GM21360 (cell line): ENCODE results near the gene ARID5B.

Source experiments
- ATAC-seq: cut with Tn5 transposase; IDR thresholded peaks from one replicate; pipeline ENCODE4 v1.9.1; 2021; ENCODE audit warnings: mild to moderate bottlenecking, moderate library complexity; ENCODE audit not compliant: unreplicated experiment

Gene ARID5B

GRCh38 chr10:62115842-62116241 lies 214.3 kb downstream of the ARID5B start:
- no peak for ATAC-seq

DNA sequence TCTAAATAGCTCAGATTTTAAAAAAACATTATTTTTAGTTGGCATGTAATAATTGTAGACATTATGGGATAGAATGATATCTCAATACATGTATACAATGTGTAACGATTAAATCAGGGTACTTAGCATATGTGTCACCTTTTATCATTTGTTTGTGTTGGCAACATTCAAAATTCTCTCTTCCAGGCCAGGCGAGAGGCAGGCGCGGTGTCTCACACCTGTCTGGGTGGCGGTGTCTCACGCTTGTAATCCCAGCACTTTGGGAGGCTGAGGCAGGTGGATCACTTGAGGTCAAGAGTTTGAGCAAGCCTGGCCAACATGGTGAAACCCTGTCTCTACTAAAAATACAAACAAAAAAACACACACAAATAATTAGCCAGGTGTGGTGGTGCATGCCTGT lies 215.4 kb downstream of the ARID5B start:
- no peak for ATAC-seq

DNA sequence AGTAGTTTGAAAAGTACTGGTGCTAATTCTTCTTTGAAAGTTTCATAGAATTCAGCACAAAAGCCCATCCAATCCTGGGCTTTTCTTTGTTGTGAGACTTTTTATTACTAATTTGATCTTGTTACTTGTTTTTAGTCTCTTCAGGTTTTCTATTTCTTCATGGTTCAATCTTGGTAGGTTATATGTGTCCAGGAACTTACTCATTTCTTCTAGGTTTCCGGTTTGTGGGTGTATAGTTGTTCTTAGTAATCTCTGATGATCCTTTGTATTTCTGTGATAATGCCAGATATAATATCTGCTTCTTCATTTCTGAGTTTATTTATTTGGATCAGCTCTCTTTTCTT lies 219.7 kb downstream of the ARID5B start:
- no peak for ATAC-seq

DNA sequence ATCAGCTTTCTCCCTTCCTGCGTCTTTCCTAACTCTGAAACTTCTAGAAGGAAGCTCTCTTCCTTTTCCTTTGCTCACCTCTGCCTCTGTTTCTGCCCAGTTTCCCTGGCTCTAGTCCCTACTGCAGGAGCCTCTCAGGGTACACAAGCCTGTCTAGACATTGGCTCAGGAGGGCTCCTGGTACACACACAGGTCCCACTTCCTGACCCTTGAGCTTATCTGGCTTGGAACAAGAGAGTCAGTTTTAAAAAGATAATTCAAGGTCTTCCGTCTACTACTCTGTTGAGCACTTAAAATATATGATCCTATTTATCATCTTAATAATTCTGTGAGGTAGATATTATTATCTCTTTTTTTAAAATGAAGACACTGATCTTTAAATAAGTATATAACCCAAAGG lies 226.5 kb downstream of the ARID5B start:
- no peak for ATAC-seq

DNA sequence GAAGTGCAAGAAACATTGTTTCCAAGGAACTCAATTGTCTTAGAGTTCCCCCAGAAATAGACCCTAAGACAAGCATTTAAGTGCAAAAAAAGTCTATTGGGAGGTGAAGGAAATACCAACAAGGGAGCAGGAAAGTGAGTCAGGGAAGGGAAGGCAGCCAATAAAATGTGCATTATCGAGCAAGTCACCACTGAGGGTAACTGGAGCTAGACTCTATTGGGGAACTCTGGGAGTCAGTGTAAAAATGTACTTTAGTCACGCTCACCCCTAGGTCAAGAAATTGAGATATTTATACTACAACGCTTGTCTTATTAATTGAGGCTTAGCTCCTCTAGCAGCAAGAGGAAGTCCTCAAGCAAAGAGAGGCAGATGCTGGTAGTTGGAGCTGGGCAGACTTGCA lies 229.4 kb downstream of the ARID5B start:
- ATAC-seq, result no peak

DNA sequence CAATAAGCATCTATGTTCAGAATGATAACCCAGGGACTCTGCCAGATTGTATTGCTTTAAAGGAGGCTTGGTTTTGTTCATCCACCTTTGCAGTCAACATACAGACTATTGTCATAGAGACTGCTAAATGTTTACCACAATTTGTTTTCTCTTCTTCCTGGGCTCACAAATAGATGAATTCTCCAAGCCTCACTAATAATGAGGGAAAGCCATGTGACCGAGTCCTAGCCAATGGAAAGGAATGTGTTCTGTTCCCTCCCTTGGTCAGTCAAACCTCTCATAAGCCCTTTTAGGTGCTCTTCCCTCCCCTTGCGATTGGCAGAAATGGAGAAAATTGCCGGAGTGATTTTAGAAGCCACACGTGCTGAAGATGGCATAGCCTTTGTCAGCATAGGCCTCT lies 230.2 kb downstream of the ARID5B start:
- ATAC-seq, result no peak

DNA sequence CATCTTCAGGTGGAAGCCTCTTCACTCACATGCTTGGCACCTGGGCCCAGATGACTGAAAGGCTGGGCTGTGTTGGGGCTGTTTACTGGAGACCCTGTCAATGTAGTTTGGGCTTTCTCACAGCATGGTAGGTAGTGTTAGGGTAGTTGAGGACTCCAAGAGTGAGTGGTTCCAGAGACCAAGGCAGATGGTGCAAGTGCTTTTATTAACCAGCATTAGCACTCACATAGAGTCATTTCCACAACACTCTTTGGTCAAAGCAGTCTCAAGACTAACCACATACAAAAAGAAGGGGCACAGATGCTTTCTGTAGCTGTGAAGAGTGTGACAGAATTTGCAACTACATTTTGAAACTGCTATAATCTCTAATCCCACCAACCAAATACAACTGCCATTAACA lies 232.1 kb downstream of the ARID5B start:
- peak; percentile 83 for ATAC-seq

DNA sequence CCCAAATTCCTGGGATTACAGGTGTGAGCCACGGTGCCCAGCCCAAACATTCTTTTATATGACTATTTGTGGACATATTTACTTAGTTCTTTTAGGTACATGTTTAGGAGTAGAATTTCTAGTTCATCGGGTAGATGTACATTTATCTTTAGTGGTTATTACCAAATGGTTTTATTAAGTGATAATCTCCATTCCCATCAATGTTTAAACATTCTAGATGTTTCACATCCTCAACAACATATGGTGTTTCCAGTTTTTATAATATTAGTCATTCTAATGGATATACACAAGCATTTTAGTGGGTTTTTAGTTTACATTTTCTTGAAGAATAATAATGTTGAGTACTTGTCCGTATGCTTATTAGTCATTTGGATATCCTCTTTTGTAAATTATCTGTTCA lies 235.4 kb downstream of the ARID5B start:
- no peak for ATAC-seq
